Heart right ventricle (tissue), 16 donors: Measurements from ENCODE around the gene ABHD8. TPM values are rescaled to one million over a fixed set of nuclear protein-coding genes. Genes with fewer than 3 reads are reported as not detected.
"Not testable (repeated sequence)": the region's sequence is repeated elsewhere in the genome, so short reads cannot be mapped to it uniquely, and the experiment has no call there.

ENCODE experiments used
- ATAC-seq, 8 donors: fragments of 200-7000 bp; cut with Tn5 transposase; one replicate each; pipeline ENCODE4 v1.9.1; 2020; ENCODE audit warnings: mild to moderate bottlenecking in 8 of 8, moderate library complexity in 8 of 8, moderate number of reproducible peaks in 1 of 8
- DNase-seq, 2 donors: peaks; one replicate each; pipeline ENCODE4 v3.0.0-alpha.2; 2020
- H3K27ac ChIP-seq, 10 donors: fragments of 200-600 bp; sonication (generic) in 2 of 10; one replicate each; pipeline versions ENCODE4 v1.5.0 to v1.8.0; 2020 to 2022; ENCODE audit warnings: mild to moderate bottlenecking in 3 of 10
- H3K27me3 ChIP-seq, 7 donors: fragments of 200-600 bp; one replicate each; pipeline ENCODE4 v1.8.0; 2021 to 2022; ENCODE audit warnings: mild to moderate bottlenecking in 2 of 7
- H3K36me3 ChIP-seq, 9 donors: fragments of 200-600 bp; sonication (generic) in 1 of 9; one replicate each; pipeline versions ENCODE4 v1.5.0 to v1.8.0; 2020 to 2022; ENCODE audit warnings: mild to moderate bottlenecking in 2 of 9
- H3K4me1 ChIP-seq, 9 donors: fragments of 200-600 bp; sonication (generic) in 1 of 9; one replicate each; pipeline versions ENCODE4 v1.5.0 to v1.8.0; 2020 to 2022; ENCODE audit warnings: mild to moderate bottlenecking in 4 of 9
- H3K4me3 ChIP-seq, 10 donors: fragments of 200-600 bp; sonication (generic) in 2 of 10; one replicate each; pipeline versions ENCODE4 v1.5.0 to v1.8.0; 2020 to 2022; ENCODE audit warnings: mild to moderate bottlenecking in 7 of 10, moderate library complexity in 2 of 10
- H3K9me3 ChIP-seq, 11 donors: fragments of 200-600 bp in 10 of 11; sonication (generic) in 2 of 11; one replicate each; pipeline versions ENCODE4 v1.5.0 to v1.8.0; 2013 to 2022; ENCODE audit warnings: mild to moderate bottlenecking in 2 of 11, control low read depth in 1 of 11, moderate library complexity in 1 of 11
- CTCF ChIP-seq, 9 donors: fragments of 200-600 bp; sonication (generic) in 2 of 9; IDR thresholded peaks; one replicate each; pipeline versions ENCODE4 v1.5.0 to v1.8.0; 2021 to 2022; ENCODE audit warnings: antibody characterized with exemption in 9 of 9, mild to moderate bottlenecking in 5 of 9, moderate library complexity in 1 of 9
- WGBS, 2 donors: extraction: QIAGEN DNeasy Blood & Tissue Kit; methylation state at CpG; one replicate each; pipeline ENCODE4 v1.1.7; 2013; ENCODE audit warnings: inconsistent platforms in 1 of 2; 5-methylcytosine and 5-hydroxymethylcytosine counted together
- intact Hi-C, 10 donors: fragments of 100-400 bp; cut with DNase I; formaldehyde crosslinking; loops; one replicate each; pipeline versions ENCODE4 v1.11.1 to v1.14.2; 2022
- polyA plus RNA-seq, 2 donors: library from polyadenylated mRNA; stranded (reverse); fragments of 200-250 nt; gene quantifications; one replicate each; pipeline ENCODE4 v1.2.3, GENCODE V29; 2013
- total RNA-seq, 10 donors: library from RNA; stranded (reverse); fragmentation: NEBNext Ultra II Directional in 3 of 10; extraction: Animal tissue kit (Norgen Biotek cat#: 25700) in 3 of 10; gene quantifications; one replicate each; pipeline versions ENCODE4 v1.2.1 to v1.2.4, GENCODE V29; 2021 to 2023
- donor health status: Arrhythmogenic right ventricular cardiomyopathy.
- donor health status: ischemic (EF 13 %, LVEDD 7.1; RV severe dilation, severe dysfunction).
- donor health status: healthy with polysubstance abuse.
- donor health status: DM: no; HTN: yes; CAD: no.
- donor health status: DM: no; HTN: no; CAD: no.
- donor health status: ischemic (EF 25% LVEDD 6.9; RV normal size, moderate dysfunction).
- donor health status: ischemic (EF 25% LVEDD 5.7; RV mildly dilated, moderate dysfunction).
- donor health status: healthy.
- donor health status: DM: yes; HTN: yes; CAD: no.
- donor health status: Ischemic cardiomyopathy.
- donor health status: ischemic (EF 35%, LVEDD 5.7; RV mildly dilated, moderate dysfunction).
- donor health status: nonischemic (EF 11% LVEDD 7.7; RV severe dilation, severe dysfunction).
- donor health status: DM: yes; HTN: yes; CAD: no.
- donor health status: PGD.
- donor health status: ischemic (EF 29% LVEDD 5.4; RV normal size, mild dysfunction).
- donor health status: nonischemic (EF 23%, LVEDD 6.1; RV moderate dilation, normal function).

The ABHD8 gene
- total and polyA plus RNA-seq, 12 donors, result 6.0 to 16.9 (median 8.2) TPM

- WGBS, 2 donors, result 9% methylated on average over 69 to 75 of the region's 75 CpGs
- ATAC-seq, result peak; percentile 23 to 42 (median 26)
- intact Hi-C loops, result loop anchor here (1.0 to 10.0 kb wide), 12 partner anchors 21 to 507 kb away; partner anchors contain the start of gene USE1 (in 1 of the 10)
These were observed 21.6 kb downstream of the ABHD8 start, which contains the start of gene ANKLE1 for GRCh38 chr19:17281391-17282304. TSS of gene ANKLE1 (plus strand) at chr19:17281901. CDS start at chr19:17281921, 20 bp downstream.

GRCh38 chr19:17279436-17279835, 23.8 kb downstream of the ABHD8 start:
- intact Hi-C loops, result no loop called here

More at GRCh38 chr19:17281391-17282304, 21.6 kb downstream of the ABHD8 start, which contains the start of gene ANKLE1:
- peak in 1 of 2 donors; percentile 29 for DNase-seq
- Histone ChIP-seq H3K27ac (no peak within 1 kb of the TSS), H3K36me3 (peaks cover 0 to 30% (median 10%) of the 10 kb centered on the region in 9 donors), H3K27me3 (peaks cover 11 to 21% (median 16%) of the 10 kb centered on the region in 7 donors), H3K4me3 (peak within 1 kb of the TSS; percentile 6 to 56 (median 42)), H3K9me3 (no peaks in the 10 kb centered on the region), H3K4me1 (peaks cover 13 to 19% (median 16%) of the 10 kb centered on the region in 9 donors)
- no peak for TF ChIP-seq CTCF (IDR thresholded peaks at IDR 0.05)

GRCh38 chr19:17275441-17276175, 27.6 kb downstream of the ABHD8 start:
- intact Hi-C loops, result no loop called here
- no peak for ATAC-seq
- 91 to 92% methylated on average over 19 of the region's 19 CpGs for WGBS, 2 donors
- Histone ChIP-seq H3K27ac (no peak overlapping the region), H3K4me3 (no peak overlapping the region), H3K27me3 (peaks cover 0 to under 1% (median 0%) of the 10 kb centered on the region in 7 donors), H3K4me1 (no peaks in the 10 kb centered on the region), H3K9me3 (no peaks in the 10 kb centered on the region), H3K36me3 (peaks cover 0 to 89% (median 53%) of the 10 kb centered on the region in 9 donors)
- TF ChIP-seq CTCF (IDR thresholded peaks at IDR 0.05), result no peak
- DNase-seq, result no peak

More at GRCh38 chr19:17279436-17279835, 23.8 kb downstream of the ABHD8 start:
- Histone ChIP-seq H3K27me3 (peaks cover 11 to 21% (median 16%) of the 10 kb centered on the region in 7 donors), H3K4me3 (no peak overlapping the region), H3K4me1 (peaks cover 13 to 19% (median 16%) of the 10 kb centered on the region in 9 donors), H3K9me3 (no peaks in the 10 kb centered on the region), H3K36me3 (peaks cover 0 to 52% (median 30%) of the 10 kb centered on the region in 9 donors), H3K27ac (no peak overlapping the region)
- ATAC-seq (no peak), DNase-seq (no peak)
- 77 to 96% methylated on average over 3 of the region's 3 CpGs for WGBS, 2 donors
- no peak for TF ChIP-seq CTCF (IDR thresholded peaks at IDR 0.05)

- intact Hi-C loops, H3K9me3 ChIP-seq, H3K27ac ChIP-seq, H3K4me3 ChIP-seq, DNase-seq, H3K27me3 ChIP-seq, ATAC-seq, H3K4me1 ChIP-seq: not testable (repeated sequence)
- peaks cover 0 to 96% (median 53%) of the 10 kb centered on the region in 9 donors for H3K36me3 ChIP-seq
- WGBS, 2 donors, result 95 to 96% methylated on average over 3 of the region's 3 CpGs
These were observed 28.3 kb downstream of the ABHD8 start for GRCh38 chr19:17274892-17275291.
